K562 (cell line): Measurements from ENCODE around the gene SLC34A1. TPM values are rescaled to one million over a fixed set of nuclear protein-coding genes. Genes with fewer than 3 reads are reported as not detected.

Source experiments
- BHLHE40 ChIP-seq: IDR thresholded peaks from 2 replicates; pipeline ENCODE4 v1.6.1; 2011; ENCODE audit warnings: low read length, improper control_type of control experiment
- CTCF ChIP-seq, 3 experiments: IDR thresholded peaks in 2 of 3; conservative IDR thresholded peaks in 1 of 3; 2 replicates each; pipeline ENCODE4 v1.5.1; 2011 to 2012; ENCODE audit warnings: low read length in 3 of 3, mild to moderate bottlenecking in 3 of 3, control low read depth in 2 of 3, improper control_type of control experiment in 1 of 3, inconsistent platforms in 1 of 3, low read depth in 1 of 3, mixed read lengths in 1 of 3, moderate library complexity in 1 of 3; ENCODE audit not compliant: insufficient read depth in 2 of 3
- E2F1 ChIP-seq: sonication (generic); formaldehyde crosslinking; IDR thresholded peaks from 2 replicates; pipeline ENCODE4 v1.8.1; 2023; ENCODE audit warnings: mild to moderate bottlenecking, missing genetic modification reagents, moderate library complexity
- ETV1 ChIP-seq: fragments of 450-650 bp; conservative IDR thresholded peaks from 2 replicates; pipeline ENCODE4 v1.6.1; 2016; ENCODE audit warnings: missing genetic modification characterization, control low read depth, low read depth, missing compliant biosample characterization
- HDAC1 ChIP-seq, 2 experiments: fragments of 450-650 bp; IDR thresholded peaks; 2 replicates each; pipeline ENCODE4 v1.6.1; 2016 to 2017; ENCODE audit warnings: inconsistent platforms in 1 of 2, mild to moderate bottlenecking in 1 of 2, moderate library complexity in 1 of 2
- HDAC3 ChIP-seq: fragments of 450-650 bp; IDR thresholded peaks from 2 replicates; pipeline ENCODE4 v1.6.1; 2018; ENCODE audit warnings: borderline replicate concordance, mild to moderate bottlenecking, moderate library complexity; ENCODE audit not compliant: partially characterized antibody
- POLR2H ChIP-seq: IDR thresholded peaks from 2 replicates; pipeline ENCODE4 v1.6.1; 2016; ENCODE audit warnings: missing genetic modification characterization, low read depth, mild to moderate bottlenecking, control low read depth, missing compliant biosample characterization, moderate library complexity
- SLC30A9 ChIP-seq: fragments of 250-450 bp; sonication (Bioruptor Pico); IDR thresholded peaks from 2 replicates; pipeline ENCODE4 v1.8.0; 2022; ENCODE audit warnings: mild to moderate bottlenecking, moderate library complexity
- ZNF197 ChIP-seq: fragments of 200-800 bp; sonication (Bioruptor generic); IDR thresholded peaks from 2 replicates; pipeline ENCODE4 v1.6.1; 2016; ENCODE audit warnings: low read depth, missing genetic modification characterization, missing compliant biosample characterization
- polyA plus RNA-seq, 8 experiments: library from polyadenylated mRNA; depleted of rRNA in 4 of 8; stranded (reverse) in 5 of 8; unstranded in 3 of 8; fragments of >200 nt; fragmentation: Nextera tagmentation in 2 of 8; fragmentation: Illumina TruSeq in 1 of 8; extraction: Ambion mirVana in 2 of 8; extraction: Trizol in 1 of 8; gene quantifications; 2 replicates each; pipeline versions ENCODE4 v1.2.1 to v1.2.3, GENCODE V29; 2011 to 2014; ENCODE audit warnings: inconsistent platforms in 1 of 8, missing spikeins in 1 of 8
- total RNA-seq, 7 experiments: library from RNA; depleted of rRNA in 6 of 7; stranded (reverse); fragments of >200 nt in 6 of 7; fragmentation: Illumina TruSeq in 2 of 7; extraction: Trizol in 2 of 7; gene quantifications; 2 replicates each; pipeline versions ENCODE4 v1.2.1 to v1.2.3, GENCODE V29; 2011 to 2021; ENCODE audit warnings: low replicate concordance in 1 of 7
- TF ChIP-seq, protein P1 (sequence below), 3 experiments: fragments of 200-800 bp in 1 of 3; sonication (Bioruptor generic) in 1 of 3; sonication (generic) in 1 of 3; formaldehyde crosslinking in 1 of 3; IDR thresholded peaks; 2 replicates each; pipeline versions ENCODE4 v1.6.1 to v1.8.0; 2016 to 2022; ENCODE audit warnings: mild to moderate bottlenecking in 2 of 3, missing compliant biosample characterization in 2 of 3, missing genetic modification characterization in 2 of 3, missing genetic modification reagents in 1 of 3
- TF ChIP-seq, protein P2 (sequence below): sonication (generic); formaldehyde crosslinking; IDR thresholded peaks from 2 replicates; pipeline ENCODE4 v1.8.0; 2022; ENCODE audit warnings: mild to moderate bottlenecking, missing genetic modification reagents
- TF ChIP-seq, protein P3 (sequence below): fragments of 450-650 bp; IDR thresholded peaks from 2 replicates; pipeline ENCODE4 v1.6.1; 2018; ENCODE audit not compliant: partially characterized antibody

The SLC34A1 gene
- total and polyA plus RNA-seq, 9 of the 15 experiments (the other 6 are each of a cell fraction or from before 2014, with no cell fraction given) = not detected

DNA sequence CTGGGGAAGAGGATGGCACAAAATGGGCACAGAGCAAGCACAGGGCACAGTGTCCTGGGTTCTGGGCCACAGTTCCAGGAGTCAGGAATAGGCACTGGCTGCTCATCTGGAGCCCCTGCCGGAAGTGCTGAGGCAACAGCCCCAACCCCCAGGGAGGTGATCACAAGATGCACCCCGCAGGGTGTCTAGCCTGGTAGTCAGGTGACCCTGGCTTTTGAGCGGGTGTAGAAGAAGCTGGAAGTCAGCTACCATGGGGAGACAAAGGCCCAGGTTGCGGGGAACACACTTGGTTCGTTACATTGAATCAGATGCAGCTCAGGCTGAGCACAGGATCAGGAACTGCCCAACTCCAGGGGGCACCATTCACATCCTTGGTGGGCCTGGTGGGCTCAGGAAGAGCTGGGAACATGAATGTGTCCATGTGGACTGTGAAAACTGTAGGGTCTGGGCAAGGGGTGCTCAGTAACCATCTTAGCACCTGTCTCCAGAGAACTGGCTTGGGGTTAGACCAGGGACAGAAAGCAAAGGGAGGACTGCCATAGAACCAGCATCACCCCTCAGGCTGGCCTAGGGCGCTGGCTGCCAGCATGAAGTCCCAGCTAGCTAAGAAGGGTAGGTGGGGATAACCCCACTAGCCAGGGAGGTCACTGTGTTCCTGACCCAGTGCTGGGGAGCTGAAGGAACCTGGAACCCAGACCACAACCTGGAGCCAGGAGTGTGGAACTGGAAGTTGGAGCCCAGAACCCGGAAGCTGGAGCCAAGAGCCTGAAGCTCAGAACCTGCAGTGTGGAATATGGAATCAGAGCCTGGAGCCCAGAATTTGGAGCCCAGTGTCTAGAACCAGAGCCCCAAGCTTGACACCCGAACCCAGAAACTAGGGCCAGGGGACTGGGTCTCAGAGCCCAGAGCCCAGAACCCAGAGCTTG is 6.1 kb upstream of the SLC34A1 start (continued):
- TF ChIP-seq, protein P1, sequence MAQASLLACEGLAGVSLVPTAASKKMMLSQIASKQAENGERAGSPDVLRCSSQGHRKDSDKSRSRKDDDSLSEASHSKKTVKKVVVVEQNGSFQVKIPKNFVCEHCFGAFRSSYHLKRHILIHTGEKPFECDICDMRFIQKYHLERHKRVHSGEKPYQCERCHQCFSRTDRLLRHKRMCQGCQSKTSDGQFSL (CRISPR knock-in tag; IDR thresholded peaks at IDR 0.05) = no peak
- TF ChIP-seq, protein P1 (tag; IDR thresholded peaks at IDR 0.05) = no peak
- TF ChIP-seq HDAC3 (no peak), CTCF (IDR thresholded peaks at IDR 0.05 in 2 of 3, conservative IDR thresholded peaks at IDR 0.05 in 1 of 3; ENCODE audit: insufficient read depth in 2 of 3, low read depth in 1 of 3, low read length in 3 of 3) (0 out of 6 replicates have a peak, but pooled peaks of 1 of the 3 experiments have one; percentile 14), POLR2H (tag) (no peak), ETV1 (tag) (peak; percentile 40; the same call in 1 of the 2 replicates), HDAC1 (IDR thresholded peaks at IDR 0.05) (no peak), SLC30A9 (no peak), ZNF197 (CRISPR knock-in tag) (0 out of 2 replicates have a peak, but pooled peaks have one; percentile 3), E2F1 (CRISPR knock-in tag) (no peak), BHLHE40 (no peak)
- TF ChIP-seq, protein P2, sequence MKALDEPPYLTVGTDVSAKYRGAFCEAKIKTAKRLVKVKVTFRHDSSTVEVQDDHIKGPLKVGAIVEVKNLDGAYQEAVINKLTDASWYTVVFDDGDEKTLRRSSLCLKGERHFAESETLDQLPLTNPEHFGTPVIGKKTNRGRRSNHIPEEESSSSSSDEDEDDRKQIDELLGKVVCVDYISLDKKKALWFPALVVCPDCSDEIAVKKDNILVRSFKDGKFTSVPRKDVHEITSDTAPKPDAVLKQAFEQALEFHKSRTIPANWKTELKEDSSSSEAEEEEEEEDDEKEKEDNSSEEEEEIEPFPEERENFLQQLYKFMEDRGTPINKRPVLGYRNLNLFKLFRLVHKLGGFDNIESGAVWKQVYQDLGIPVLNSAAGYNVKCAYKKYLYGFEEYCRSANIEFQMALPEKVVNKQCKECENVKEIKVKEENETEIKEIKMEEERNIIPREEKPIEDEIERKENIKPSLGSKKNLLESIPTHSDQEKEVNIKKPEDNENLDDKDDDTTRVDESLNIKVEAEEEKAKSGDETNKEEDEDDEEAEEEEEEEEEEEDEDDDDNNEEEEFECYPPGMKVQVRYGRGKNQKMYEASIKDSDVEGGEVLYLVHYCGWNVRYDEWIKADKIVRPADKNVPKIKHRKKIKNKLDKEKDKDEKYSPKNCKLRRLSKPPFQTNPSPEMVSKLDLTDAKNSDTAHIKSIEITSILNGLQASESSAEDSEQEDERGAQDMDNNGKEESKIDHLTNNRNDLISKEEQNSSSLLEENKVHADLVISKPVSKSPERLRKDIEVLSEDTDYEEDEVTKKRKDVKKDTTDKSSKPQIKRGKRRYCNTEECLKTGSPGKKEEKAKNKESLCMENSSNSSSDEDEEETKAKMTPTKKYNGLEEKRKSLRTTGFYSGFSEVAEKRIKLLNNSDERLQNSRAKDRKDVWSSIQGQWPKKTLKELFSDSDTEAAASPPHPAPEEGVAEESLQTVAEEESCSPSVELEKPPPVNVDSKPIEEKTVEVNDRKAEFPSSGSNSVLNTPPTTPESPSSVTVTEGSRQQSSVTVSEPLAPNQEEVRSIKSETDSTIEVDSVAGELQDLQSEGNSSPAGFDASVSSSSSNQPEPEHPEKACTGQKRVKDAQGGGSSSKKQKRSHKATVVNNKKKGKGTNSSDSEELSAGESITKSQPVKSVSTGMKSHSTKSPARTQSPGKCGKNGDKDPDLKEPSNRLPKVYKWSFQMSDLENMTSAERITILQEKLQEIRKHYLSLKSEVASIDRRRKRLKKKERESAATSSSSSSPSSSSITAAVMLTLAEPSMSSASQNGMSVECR (CRISPR knock-in tag) = no peak
- TF ChIP-seq, protein P3, sequence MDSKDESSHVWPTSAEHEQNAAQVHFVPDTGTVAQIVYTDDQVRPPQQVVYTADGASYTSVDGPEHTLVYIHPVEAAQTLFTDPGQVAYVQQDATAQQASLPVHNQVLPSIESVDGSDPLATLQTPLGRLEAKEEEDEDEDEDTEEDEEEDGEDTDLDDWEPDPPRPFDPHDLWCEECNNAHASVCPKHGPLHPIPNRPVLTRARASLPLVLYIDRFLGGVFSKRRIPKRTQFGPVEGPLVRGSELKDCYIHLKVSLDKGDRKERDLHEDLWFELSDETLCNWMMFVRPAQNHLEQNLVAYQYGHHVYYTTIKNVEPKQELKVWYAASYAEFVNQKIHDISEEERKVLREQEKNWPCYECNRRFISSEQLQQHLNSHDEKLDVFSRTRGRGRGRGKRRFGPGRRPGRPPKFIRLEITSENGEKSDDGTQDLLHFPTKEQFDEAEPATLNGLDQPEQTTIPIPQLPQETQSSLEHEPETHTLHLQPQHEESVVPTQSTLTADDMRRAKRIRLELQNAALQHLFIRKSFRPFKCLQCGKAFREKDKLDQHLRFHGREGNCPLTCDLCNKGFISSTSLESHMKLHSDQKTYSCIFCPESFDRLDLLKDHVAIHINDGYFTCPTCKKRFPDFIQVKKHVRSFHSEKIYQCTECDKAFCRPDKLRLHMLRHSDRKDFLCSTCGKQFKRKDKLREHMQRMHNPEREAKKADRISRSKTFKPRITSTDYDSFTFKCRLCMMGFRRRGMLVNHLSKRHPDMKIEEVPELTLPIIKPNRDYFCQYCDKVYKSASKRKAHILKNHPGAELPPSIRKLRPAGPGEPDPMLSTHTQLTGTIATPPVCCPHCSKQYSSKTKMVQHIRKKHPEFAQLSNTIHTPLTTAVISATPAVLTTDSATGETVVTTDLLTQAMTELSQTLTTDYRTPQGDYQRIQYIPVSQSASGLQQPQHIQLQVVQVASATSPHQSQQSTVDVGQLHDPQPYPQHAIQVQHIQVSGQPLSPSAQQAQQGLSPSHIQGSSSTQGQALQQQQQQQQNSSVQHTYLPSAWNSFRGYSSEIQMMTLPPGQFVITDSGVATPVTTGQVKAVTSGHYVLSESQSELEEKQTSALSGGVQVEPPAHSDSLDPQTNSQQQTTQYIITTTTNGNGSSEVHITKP = no peak
